Fibroblast of lung (primary cell): ENCODE results near the gene CBLL1. TPM values are rescaled to one million over a fixed set of nuclear protein-coding genes. Genes with fewer than 3 reads are reported as not detected.

Source experiments
- DNase-seq, 2 donors: peaks; one replicate each; pipeline versions ENCODE4 v3.0.0 to v3.0.0-alpha.2; 2010; ENCODE audit warnings: low read depth in 2 of 2
- H2AFZ ChIP-seq: 2 replicates; pipeline ENCODE4 v1.5.1; 2012; ENCODE audit warnings: low read length, control low read depth, inconsistent platforms
- H3K27ac ChIP-seq: 2 replicates; pipeline ENCODE4 v1.5.1; 2011; ENCODE audit warnings: low read length, control low read depth; ENCODE audit not compliant: insufficient read depth
- H3K27me3 ChIP-seq: 2 replicates; pipeline ENCODE4 v1.5.1; 2011; ENCODE audit warnings: mild to moderate bottlenecking, low read length; ENCODE audit not compliant: control insufficient read depth, insufficient read depth
- H3K36me3 ChIP-seq: 2 replicates; pipeline ENCODE4 v1.5.1; 2011; ENCODE audit warnings: low read length; ENCODE audit not compliant: control insufficient read depth, insufficient read depth
- H3K4me1 ChIP-seq: 2 replicates; pipeline ENCODE4 v1.5.1; 2011; ENCODE audit warnings: low read length; ENCODE audit not compliant: control insufficient read depth, insufficient read depth; ENCODE audit errors: extremely low read depth
- H3K4me2 ChIP-seq: 2 replicates; pipeline ENCODE4 v1.5.1; 2011; ENCODE audit warnings: low read length, control low read depth; ENCODE audit not compliant: insufficient read depth; ENCODE audit errors: extremely low read depth
- H3K4me3 ChIP-seq, 4 experiments: fragments of 200-600 bp in 1 of 4; sonication (generic) in 1 of 4; replicated peaks in 1 of 4; 2 replicates each; pipeline ENCODE4 v1.5.1; 2011 to 2016; ENCODE audit warnings: low read length in 4 of 4, low read depth in 3 of 4, mild to moderate bottlenecking in 3 of 4, control low read depth in 2 of 4, inconsistent platforms in 1 of 4, mixed read lengths in 1 of 4; ENCODE audit not compliant: insufficient read depth in 1 of 4; ENCODE audit errors: control extremely low read depth in 1 of 4
- H3K79me2 ChIP-seq: 2 replicates; pipeline ENCODE4 v1.5.1; 2012; ENCODE audit warnings: mild to moderate bottlenecking, low read length, inconsistent platforms; ENCODE audit not compliant: control insufficient read depth, insufficient read depth
- H3K9ac ChIP-seq: 2 replicates; pipeline ENCODE4 v1.5.1; 2011; ENCODE audit warnings: mild to moderate bottlenecking, low read length, control low read depth; ENCODE audit not compliant: insufficient read depth
- H3K9me3 ChIP-seq: 2 replicates; pipeline ENCODE4 v1.5.1; 2012; ENCODE audit warnings: low read depth, low read length; ENCODE audit not compliant: control insufficient read depth, insufficient read depth
- H4K20me1 ChIP-seq: 2 replicates; pipeline ENCODE4 v1.5.1; 2011; ENCODE audit warnings: low read length; ENCODE audit not compliant: control insufficient read depth, insufficient read depth; ENCODE audit errors: extremely low read depth
- EZH2 ChIP-seq: IDR thresholded peaks from 2 replicates; pipeline ENCODE4 v1.5.1; 2012; ENCODE audit warnings: low read length, control low read depth, mild to moderate bottlenecking; ENCODE audit errors: missing control alignments
- polyA plus RNA-seq, 2 donors: library from polyadenylated mRNA; depleted of rRNA in 1 of 2; stranded (reverse) in 1 of 2; unstranded in 1 of 2; fragments of >200 nt; gene quantifications; 2 replicates each; pipeline ENCODE4 v1.2.1, GENCODE V29; 2011 to 2012; ENCODE audit warnings: missing spikeins in 1 of 2
- total RNA-seq: library from RNA; depleted of rRNA; stranded (reverse); fragments of >200 nt; gene quantifications from 2 replicates; pipeline ENCODE4 v1.2.1, GENCODE V29; 2014
- TF ChIP-seq, protein P1 (sequence below), 2 donors: IDR thresholded peaks in 1 of 2; conservative IDR thresholded peaks in 1 of 2; 1 replicate in 1 of 2; 2 replicates in 1 of 2; pipeline ENCODE4 v1.5.1; 2011 to 2012; ENCODE audit warnings: low read length in 2 of 2, control low read depth in 1 of 2, inconsistent platforms in 1 of 2, low read depth in 1 of 2, mild to moderate bottlenecking in 1 of 2

CBLL1 gene
- total and polyA plus RNA-seq, 2 donors (not counting 1 experiment from before 2014, with no cell fraction given) = 17.5 to 20.1 TPM

DNA sequence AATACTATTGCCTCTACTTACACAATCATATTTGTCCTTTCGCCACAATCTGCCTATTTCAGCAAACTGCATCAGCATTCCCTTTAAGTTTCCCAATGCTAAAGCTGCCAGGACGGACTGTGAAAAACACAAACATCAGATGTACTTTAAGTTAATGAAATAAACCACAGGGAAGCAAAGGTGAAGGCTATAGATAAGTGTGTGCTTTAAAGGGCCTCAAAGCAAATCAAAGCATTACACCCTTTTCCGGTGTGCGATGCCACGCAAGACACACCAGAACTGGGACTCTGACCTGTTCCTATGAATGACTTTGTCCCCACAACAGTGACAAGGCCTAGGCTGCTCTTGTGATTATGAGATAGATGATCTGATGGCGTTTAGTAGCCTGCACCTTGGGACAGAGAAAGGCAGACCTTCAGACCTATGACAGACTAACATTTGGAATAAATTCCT, 35.7 kb downstream of the CBLL1 start:
- no peak overlapping the region for H3K4me3 ChIP-seq
- H3K4me2 ChIP-seq = no peak overlapping the region
- peaks cover 3% of the 10 kb centered on the region for H3K27me3 ChIP-seq
- H3K4me1 ChIP-seq = no peaks in the 10 kb centered on the region
- no peak for TF ChIP-seq EZH2
- TF ChIP-seq, protein P1, sequence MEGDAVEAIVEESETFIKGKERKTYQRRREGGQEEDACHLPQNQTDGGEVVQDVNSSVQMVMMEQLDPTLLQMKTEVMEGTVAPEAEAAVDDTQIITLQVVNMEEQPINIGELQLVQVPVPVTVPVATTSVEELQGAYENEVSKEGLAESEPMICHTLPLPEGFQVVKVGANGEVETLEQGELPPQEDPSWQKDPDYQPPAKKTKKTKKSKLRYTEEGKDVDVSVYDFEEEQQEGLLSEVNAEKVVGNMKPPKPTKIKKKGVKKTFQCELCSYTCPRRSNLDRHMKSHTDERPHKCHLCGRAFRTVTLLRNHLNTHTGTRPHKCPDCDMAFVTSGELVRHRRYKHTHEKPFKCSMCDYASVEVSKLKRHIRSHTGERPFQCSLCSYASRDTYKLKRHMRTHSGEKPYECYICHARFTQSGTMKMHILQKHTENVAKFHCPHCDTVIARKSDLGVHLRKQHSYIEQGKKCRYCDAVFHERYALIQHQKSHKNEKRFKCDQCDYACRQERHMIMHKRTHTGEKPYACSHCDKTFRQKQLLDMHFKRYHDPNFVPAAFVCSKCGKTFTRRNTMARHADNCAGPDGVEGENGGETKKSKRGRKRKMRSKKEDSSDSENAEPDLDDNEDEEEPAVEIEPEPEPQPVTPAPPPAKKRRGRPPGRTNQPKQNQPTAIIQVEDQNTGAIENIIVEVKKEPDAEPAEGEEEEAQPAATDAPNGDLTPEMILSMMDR (conservative IDR thresholded peaks at IDR 0.05 in 1 of 2, IDR thresholded peaks at IDR 0.05 in 1 of 2; ENCODE audit: low read depth in 1 of 2, low read length in 2 of 2) = no peak
- H3K79me2 ChIP-seq = no peaks in the 10 kb centered on the region
- no peaks in the 10 kb centered on the region for H3K36me3 ChIP-seq
- no peak overlapping the region for H3K9ac ChIP-seq
- peak in 1 of 2 donors; percentile 32 for DNase-seq
- no peak overlapping the region for H2AFZ ChIP-seq
- no peaks in the 10 kb centered on the region for H3K9me3 ChIP-seq
- H3K27ac ChIP-seq = no peak overlapping the region
- no peaks in the 10 kb centered on the region for H4K20me1 ChIP-seq

DNA sequence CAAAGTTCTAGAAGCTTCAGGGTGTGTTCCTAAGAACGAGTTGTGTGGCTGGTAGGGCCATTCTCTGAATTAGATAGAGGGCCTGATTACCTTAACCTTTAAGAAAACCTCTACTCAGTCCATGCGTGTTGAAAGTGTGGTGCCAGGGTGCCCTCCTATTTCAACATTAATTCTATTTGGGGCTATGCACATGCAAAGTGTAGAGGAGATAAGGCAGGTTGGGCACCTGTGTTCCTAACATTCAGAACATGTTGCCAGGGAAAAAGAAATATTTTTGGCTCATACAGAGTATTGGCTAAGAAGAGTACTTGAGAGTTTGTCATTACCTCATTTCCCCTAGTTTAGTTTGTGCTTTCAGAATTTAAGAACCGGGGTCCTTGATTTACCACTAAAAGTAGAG, 38.4 kb downstream of the CBLL1 start:
- DNase-seq = no peak
- H4K20me1 ChIP-seq = no peaks in the 10 kb centered on the region
- H3K9me3 ChIP-seq = no peaks in the 10 kb centered on the region
- no peak overlapping the region for H3K4me3 ChIP-seq
- H3K4me1 ChIP-seq = no peaks in the 10 kb centered on the region
- H3K9ac ChIP-seq = no peak overlapping the region
- H3K27ac ChIP-seq = no peak overlapping the region
- H3K4me2 ChIP-seq = no peak overlapping the region
- no peak overlapping the region for H2AFZ ChIP-seq
- no peaks in the 10 kb centered on the region for H3K79me2 ChIP-seq
- peaks cover 8% of the 10 kb centered on the region for H3K27me3 ChIP-seq
- H3K36me3 ChIP-seq = no peaks in the 10 kb centered on the region
- no peak for TF ChIP-seq EZH2
- TF ChIP-seq, protein P1 (conservative IDR thresholded peaks at IDR 0.05 in 1 of 2, IDR thresholded peaks at IDR 0.05 in 1 of 2; ENCODE audit: low read depth in 1 of 2, low read length in 2 of 2) = no peak

DNA sequence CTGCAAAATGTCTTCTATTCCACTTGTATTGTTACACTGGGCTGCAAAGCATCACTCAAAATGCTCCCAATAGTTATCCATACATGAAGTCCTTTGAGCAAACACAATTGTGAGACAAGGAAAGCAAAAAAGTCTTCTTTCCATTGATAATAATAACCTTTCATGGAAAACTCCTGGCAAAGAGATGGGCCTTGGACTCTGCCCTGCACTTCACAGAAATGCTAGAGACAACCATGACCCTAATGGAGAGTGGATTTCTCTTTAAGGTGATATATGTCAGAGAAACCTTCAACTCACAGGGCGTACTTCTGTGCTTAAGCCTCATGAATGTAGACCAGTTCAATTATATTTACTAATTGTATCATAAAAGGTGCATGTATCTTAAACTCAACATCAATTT, 39.7 kb downstream of the CBLL1 start:
- no peak for DNase-seq
- Histone ChIP-seq H3K4me1 (no peaks in the 10 kb centered on the region), H3K4me3 (no peak overlapping the region), H3K36me3 (no peaks in the 10 kb centered on the region), H3K4me2 (no peak overlapping the region), H3K79me2 (no peaks in the 10 kb centered on the region), H3K27ac (no peak overlapping the region), H2AFZ (no peak overlapping the region), H3K9ac (no peak overlapping the region), H3K27me3 (peaks cover 12% of the 10 kb centered on the region), H3K9me3 (no peaks in the 10 kb centered on the region), H4K20me1 (no peaks in the 10 kb centered on the region)
- TF ChIP-seq, protein P1 (conservative IDR thresholded peaks at IDR 0.05 in 1 of 2, IDR thresholded peaks at IDR 0.05 in 1 of 2; ENCODE audit: low read depth in 1 of 2, low read length in 2 of 2) = no peak
- no peak for TF ChIP-seq EZH2
